HepG2 (cell line): ENCODE data around the gene MXRA7. TPM values are rescaled to one million over a fixed set of nuclear protein-coding genes. Genes with fewer than 3 reads are reported as not detected.

Experiments
- ETS1 ChIP-seq: sonication (generic); formaldehyde crosslinking; IDR thresholded peaks from 2 replicates; pipeline ENCODE4 v1.4.0; 2020; ENCODE audit warnings: missing genetic modification reagents
- HBP1 ChIP-seq: IDR thresholded peaks from 2 replicates; pipeline ENCODE4 v1.6.1; 2016; ENCODE audit warnings: low read depth, control low read depth
- IKZF5 ChIP-seq: IDR thresholded peaks from 2 replicates; pipeline ENCODE4 v1.6.1; 2018; ENCODE audit warnings: missing genetic modification reagents, mild to moderate bottlenecking, missing compliant biosample characterization
- RELA ChIP-seq: sonication (generic); formaldehyde crosslinking; IDR thresholded peaks from 2 replicates; pipeline ENCODE4 v1.4.0; 2020; ENCODE audit warnings: missing genetic modification reagents
- SETDB1 ChIP-seq: sonication (generic); formaldehyde crosslinking; IDR thresholded peaks from 2 replicates; pipeline ENCODE4 v1.5.1; 2020; ENCODE audit warnings: missing genetic modification reagents, mild to moderate bottlenecking, borderline replicate concordance
- SP4 ChIP-seq: sonication (generic); formaldehyde crosslinking; IDR thresholded peaks from 2 replicates; pipeline ENCODE4 v1.8.1; 2023; ENCODE audit warnings: mild to moderate bottlenecking, missing genetic modification reagents
- STAG1 ChIP-seq: sonication (generic); formaldehyde crosslinking; IDR thresholded peaks from 2 replicates; pipeline ENCODE4 v1.4.0; 2020; ENCODE audit warnings: missing genetic modification reagents
- SYNCRIP ChIP-seq: fragments of 200-400 bp; formaldehyde crosslinking; IDR thresholded peaks from 2 replicates; pipeline ENCODE4 v1.6.1; 2018; ENCODE audit warnings: mild to moderate bottlenecking, low read depth, low read length; ENCODE audit not compliant: insufficient read depth
- YY1 ChIP-seq: IDR thresholded peaks from 2 replicates; pipeline ENCODE4 v1.6.1; 2011; ENCODE audit warnings: low read length, low read depth, moderate library complexity, mild to moderate bottlenecking; ENCODE audit not compliant: insufficient read depth, insufficient replicate concordance
- ZBTB26 ChIP-seq: IDR thresholded peaks from 2 replicates; pipeline ENCODE4 v1.6.1; 2016; ENCODE audit warnings: missing compliant biosample characterization, missing genetic modification reagents, borderline replicate concordance
- ZNF276 ChIP-seq: sonication (generic); formaldehyde crosslinking; IDR thresholded peaks from 2 replicates; pipeline ENCODE4 v1.4.0; 2020; ENCODE audit warnings: mild to moderate bottlenecking, low read depth, missing genetic modification reagents
- ZNF550 ChIP-seq: sonication (generic); formaldehyde crosslinking; IDR thresholded peaks from 2 replicates; pipeline ENCODE4 v1.4.0; 2020; ENCODE audit warnings: mild to moderate bottlenecking, missing genetic modification reagents, borderline replicate concordance
- ZNF597 ChIP-seq: sonication (generic); formaldehyde crosslinking; IDR thresholded peaks from 2 replicates; pipeline ENCODE4 v1.5.0; 2020; ENCODE audit warnings: missing genetic modification reagents
- ZNF644 ChIP-seq: IDR thresholded peaks from 2 replicates; pipeline ENCODE4 v1.6.1; 2016; ENCODE audit warnings: low read depth
- ZNF687 ChIP-seq: sonication (generic); formaldehyde crosslinking; IDR thresholded peaks from 2 replicates; pipeline ENCODE4 v1.5.1; 2020; ENCODE audit warnings: mild to moderate bottlenecking, missing genetic modification reagents, moderate library complexity
- polyA plus RNA-seq, 8 experiments: library from polyadenylated mRNA; depleted of rRNA in 3 of 8; stranded (reverse) in 7 of 8; unstranded in 1 of 8; fragments of >200 nt; fragmentation: Illumina TruSeq in 4 of 8; extraction: Trizol in 4 of 8; gene quantifications; 2 replicates each; pipeline versions ENCODE4 v1.2.1 to v1.2.3, GENCODE V29; 2011 to 2016; ENCODE audit warnings: low read depth in 4 of 8, missing spikeins in 1 of 8, mixed read lengths in 1 of 8; ENCODE audit not compliant: insufficient read depth in 1 of 8
- total RNA-seq, 5 experiments: library from RNA; depleted of rRNA; stranded (reverse); fragments of >200 nt; fragmentation: Illumina TruSeq; extraction: Trizol; gene quantifications; 2 replicates each; pipeline ENCODE4 v1.2.3, GENCODE V29; 2016; ENCODE audit warnings: low read depth in 1 of 5

The MXRA7 gene
- total and polyA plus RNA-seq, 2 of the 13 experiments (the other 11 are each of a cell fraction or from before 2014, with no cell fraction given) = 44.8 to 112 TPM

GRCh38 chr17:76671123-76671911 is 39.4 kb downstream of the MXRA7 start (continued):
- peak; percentile 61; the same call in 1 of the 2 replicates for TF ChIP-seq ZNF276 (CRISPR knock-in tag)
- TF ChIP-seq SYNCRIP = no peak
- TF ChIP-seq ZNF687 (CRISPR knock-in tag) = peak; percentile 99
- peak; percentile 51; the same call in 1 of the 2 replicates for TF ChIP-seq ZBTB26 (CRISPR knock-in tag)
- TF ChIP-seq ZNF597 (CRISPR knock-in tag) = no peak
- TF ChIP-seq IKZF5 (CRISPR knock-in tag) = peak; percentile 52
- no peak; the same call in 1 of the 2 replicates for TF ChIP-seq ZNF644
- TF ChIP-seq SP4 (CRISPR knock-in tag) = peak; percentile 94
- peak; percentile 61 for TF ChIP-seq HBP1
- TF ChIP-seq ZNF550 = 0 out of 2 replicates have a peak, but pooled peaks have one; percentile 77
- TF ChIP-seq ETS1 (CRISPR knock-in tag) = no peak
- peak; percentile 68; the same call in 1 of the 2 replicates for TF ChIP-seq RELA (CRISPR knock-in tag)
- TF ChIP-seq YY1 = peak; percentile 56
- no peak for TF ChIP-seq SETDB1 (CRISPR knock-in tag)
- no peak; the same call in 1 of the 2 replicates for TF ChIP-seq STAG1 (CRISPR knock-in tag)
